Activated CD4-positive, alpha-beta T cell treated with anti-CD3 and anti-CD28 coated beads, Interleukin-2, amount 10 ng/mL, durations not matched to agents 24 days and 14 days (primary cell): ENCODE measurements around the gene ITGBL1. TPM values are rescaled to one million over a fixed set of nuclear protein-coding genes. Genes with fewer than 3 reads are reported as not detected.

Experiments
- DNase-seq: peaks from one replicate; pipeline ENCODE4 v3.0.0; 2022
- H3K27ac Mint-ChIP-seq: one replicate; pipeline ENCODE4 v1.8.0; 2022; ENCODE audit warnings: mild to moderate bottlenecking, mixed read lengths
- H3K27me3 Mint-ChIP-seq: one replicate; pipeline ENCODE4 v1.8.0; 2022; ENCODE audit warnings: mixed read lengths
- H3K36me3 Mint-ChIP-seq: one replicate; pipeline ENCODE4 v1.8.0; 2022; ENCODE audit warnings: low read depth, mild to moderate bottlenecking, mixed read lengths
- H3K4me1 Mint-ChIP-seq: one replicate; pipeline ENCODE4 v1.8.0; 2021; ENCODE audit warnings: mixed read lengths
- H3K4me3 Mint-ChIP-seq: one replicate; pipeline ENCODE4 v1.8.0; 2022; ENCODE audit warnings: mild to moderate bottlenecking, moderate library complexity, mixed read lengths
- H3K9me3 Mint-ChIP-seq: one replicate; pipeline ENCODE4 v1.8.0; 2021; ENCODE audit warnings: mixed read lengths
- intact Hi-C: fragments of 100-400 bp; cut with micrococcal nuclease; formaldehyde crosslinking; loops from one replicate; pipeline ENCODE4 v1.15.1; 2023
- total RNA-seq: library from RNA; stranded (reverse); gene quantifications from 2 replicates; pipeline ENCODE4 v1.2.3, GENCODE V29; 2022

Gene ITGBL1
- total RNA-seq, 1 donor from 2014 or later, result not detected

DNA sequence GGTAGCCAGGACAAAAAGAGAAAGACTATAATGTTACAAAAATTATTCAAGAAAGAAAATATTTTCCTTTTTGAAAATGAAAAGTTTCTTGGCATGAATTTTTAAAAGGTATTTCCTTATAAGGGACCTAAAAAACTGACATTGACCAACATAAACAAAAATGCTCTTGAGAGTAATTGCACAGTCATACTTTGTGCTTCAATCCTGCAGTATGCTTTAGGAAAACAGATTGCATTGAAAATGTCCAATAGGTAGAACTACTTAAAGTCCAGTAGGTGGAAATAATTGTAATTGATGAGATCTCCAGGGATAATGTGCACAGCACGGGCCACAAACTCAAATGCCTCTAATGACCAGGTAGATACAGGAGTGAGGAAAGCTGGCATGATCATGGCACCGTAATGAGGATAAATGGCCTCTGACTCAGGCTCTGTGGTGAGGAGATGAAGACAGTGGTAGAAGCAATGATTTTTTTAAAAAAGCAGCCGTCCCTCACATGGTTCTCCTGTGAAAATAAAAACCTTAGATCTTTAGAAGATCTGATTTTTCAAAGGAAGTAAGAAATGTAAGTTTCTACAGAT is 278.0 kb downstream of the ITGBL1 start:
- no peak for DNase-seq
- no peaks in the 10 kb centered on the region for H3K36me3 Mint-ChIP-seq
- intact Hi-C loops, result no loop called here
- H3K4me1 Mint-ChIP-seq, result no peaks in the 10 kb centered on the region
- no peak overlapping the region for H3K27ac Mint-ChIP-seq
- H3K27me3 Mint-ChIP-seq, result no peaks in the 10 kb centered on the region
- H3K9me3 Mint-ChIP-seq, result no peaks in the 10 kb centered on the region
- H3K4me3 Mint-ChIP-seq, result no peak overlapping the region

GRCh38 chr13:101736566-101736965 is 284.1 kb downstream of the ITGBL1 start:
- Mint-ChIP-seq H3K27me3 (no peaks in the 10 kb centered on the region), H3K9me3 (no peaks in the 10 kb centered on the region), H3K4me3 (no peak overlapping the region), H3K27ac (no peak overlapping the region), H3K4me1 (no peaks in the 10 kb centered on the region), H3K36me3 (no peaks in the 10 kb centered on the region)
- intact Hi-C loops, result no loop called here
- no peak for DNase-seq

DNA sequence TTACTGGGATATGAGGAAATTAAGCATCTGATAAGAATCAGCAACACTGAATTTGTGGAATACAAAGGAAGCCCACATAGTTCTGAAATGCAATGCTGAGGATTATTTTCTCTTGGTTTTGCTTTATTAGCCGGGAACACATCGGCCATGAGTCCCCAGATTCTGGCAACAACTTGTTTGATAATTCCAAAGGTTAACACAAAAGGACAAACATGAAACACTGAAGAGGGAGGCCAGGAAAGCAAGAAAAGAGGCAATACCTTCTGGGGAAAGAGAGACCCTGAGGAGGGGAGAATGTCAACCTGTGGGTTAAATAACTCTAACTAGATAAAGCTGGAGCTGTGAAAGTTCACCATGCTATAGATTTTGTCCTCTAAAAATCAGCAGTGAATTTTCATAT is 285.9 kb downstream of the ITGBL1 start:
- no peak for DNase-seq
- H3K4me3 Mint-ChIP-seq, result no peak overlapping the region
- no peaks in the 10 kb centered on the region for H3K9me3 Mint-ChIP-seq
- H3K27me3 Mint-ChIP-seq, result no peaks in the 10 kb centered on the region
- intact Hi-C loops, result no loop called here
- no peaks in the 10 kb centered on the region for H3K36me3 Mint-ChIP-seq
- no peak overlapping the region for H3K27ac Mint-ChIP-seq
- H3K4me1 Mint-ChIP-seq, result no peaks in the 10 kb centered on the region

- DNase-seq, result no peak
- Mint-ChIP-seq H3K36me3 (no peaks in the 10 kb centered on the region), H3K27me3 (no peaks in the 10 kb centered on the region), H3K4me3 (no peak overlapping the region), H3K9me3 (no peaks in the 10 kb centered on the region), H3K27ac (no peak overlapping the region), H3K4me1 (no peaks in the 10 kb centered on the region)
- intact Hi-C loops, result no loop called here
Observed at GRCh38 chr13:101739382-101740178, 287.1 kb downstream of the ITGBL1 start.

- no peak for DNase-seq
- no peaks in the 10 kb centered on the region for H3K4me1 Mint-ChIP-seq
- H3K27me3 Mint-ChIP-seq, result no peaks in the 10 kb centered on the region
- intact Hi-C loops, result no loop called here
- H3K9me3 Mint-ChIP-seq, result no peaks in the 10 kb centered on the region
- H3K27ac Mint-ChIP-seq, result no peak overlapping the region
- H3K4me3 Mint-ChIP-seq, result no peak overlapping the region
- H3K36me3 Mint-ChIP-seq, result no peaks in the 10 kb centered on the region
Observed at GRCh38 chr13:101746513-101746912, 294.0 kb downstream of the ITGBL1 start.

GRCh38 chr13:101747039-101747438 is 294.6 kb downstream of the ITGBL1 start:
- no peak overlapping the region for H3K27ac Mint-ChIP-seq
- H3K4me1 Mint-ChIP-seq, result no peaks in the 10 kb centered on the region
- H3K9me3 Mint-ChIP-seq, result no peaks in the 10 kb centered on the region
- DNase-seq, result no peak
- no peak overlapping the region for H3K4me3 Mint-ChIP-seq
- H3K27me3 Mint-ChIP-seq, result no peaks in the 10 kb centered on the region
- intact Hi-C loops, result no loop called here
- H3K36me3 Mint-ChIP-seq, result no peaks in the 10 kb centered on the region

- Mint-ChIP-seq H3K36me3 (no peaks in the 10 kb centered on the region), H3K27ac (no peak overlapping the region), H3K4me3 (no peak overlapping the region), H3K4me1 (no peaks in the 10 kb centered on the region), H3K27me3 (no peaks in the 10 kb centered on the region), H3K9me3 (no peaks in the 10 kb centered on the region)
- intact Hi-C loops, result no loop called here
- no peak for DNase-seq
Observed at GRCh38 chr13:101749584-101749983, 297.1 kb downstream of the ITGBL1 start.

DNA sequence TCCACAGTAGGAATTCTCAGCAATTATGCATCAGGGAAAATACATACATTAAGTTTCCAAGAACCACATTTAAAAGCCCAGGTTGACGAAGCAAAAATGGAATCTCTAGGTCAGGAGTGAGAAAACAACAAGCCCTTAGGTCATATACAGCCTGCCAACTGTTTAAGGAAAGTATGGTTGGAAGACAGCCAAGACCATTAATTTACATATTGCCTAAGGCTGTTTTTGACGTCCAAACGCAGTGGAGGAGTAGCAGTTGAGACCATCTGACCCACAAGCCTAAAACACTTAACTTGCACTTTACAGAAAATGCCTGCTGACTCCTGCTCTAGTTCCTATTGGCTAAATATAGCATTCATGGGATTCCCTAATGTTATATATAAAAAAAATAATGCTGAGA is 299.0 kb downstream of the ITGBL1 start:
- no peaks in the 10 kb centered on the region for H3K9me3 Mint-ChIP-seq
- H3K27ac Mint-ChIP-seq, result no peak overlapping the region
- peaks cover 2% of the 10 kb centered on the region for H3K27me3 Mint-ChIP-seq
- H3K4me1 Mint-ChIP-seq, result no peaks in the 10 kb centered on the region
- no peak overlapping the region for H3K4me3 Mint-ChIP-seq
- no peaks in the 10 kb centered on the region for H3K36me3 Mint-ChIP-seq
- no peak for DNase-seq
- intact Hi-C loops, result no loop called here

- Mint-ChIP-seq H3K27ac (no peak overlapping the region), H3K36me3 (no peaks in the 10 kb centered on the region), H3K27me3 (peaks cover 3% of the 10 kb centered on the region), H3K9me3 (no peaks in the 10 kb centered on the region), H3K4me1 (no peaks in the 10 kb centered on the region), H3K4me3 (no peak overlapping the region)
- intact Hi-C loops, result no loop called here
- DNase-seq, result no peak
Observed at GRCh38 chr13:101752432-101752831, 300.0 kb downstream of the ITGBL1 start.

GRCh38 chr13:101755228-101755887 is 302.9 kb downstream of the ITGBL1 start:
- Mint-ChIP-seq H3K4me1 (no peaks in the 10 kb centered on the region), H3K27me3 (peaks cover 3% of the 10 kb centered on the region), H3K36me3 (no peaks in the 10 kb centered on the region), H3K27ac (no peak overlapping the region), H3K4me3 (no peak overlapping the region), H3K9me3 (no peaks in the 10 kb centered on the region)
- DNase-seq, result no peak
- intact Hi-C loops, result no loop called here

- no peak overlapping the region for H3K27ac Mint-ChIP-seq
- DNase-seq, result no peak
- peaks cover 3% of the 10 kb centered on the region for H3K27me3 Mint-ChIP-seq
- H3K9me3 Mint-ChIP-seq, result no peaks in the 10 kb centered on the region
- H3K36me3 Mint-ChIP-seq, result no peaks in the 10 kb centered on the region
- no peak overlapping the region for H3K4me3 Mint-ChIP-seq
- H3K4me1 Mint-ChIP-seq, result no peaks in the 10 kb centered on the region
- intact Hi-C loops, result loop anchor here (1.0 to 2.0 kb wide), 2 partner anchors 243 to 613 kb away; no protein-coding TSS in a partner anchor
Observed at GRCh38 chr13:101757446-101758039, 305.1 kb downstream of the ITGBL1 start.

- Mint-ChIP-seq H3K4me3 (no peak overlapping the region), H3K27me3 (no peaks in the 10 kb centered on the region), H3K4me1 (no peaks in the 10 kb centered on the region), H3K9me3 (no peaks in the 10 kb centered on the region), H3K27ac (no peak overlapping the region), H3K36me3 (no peaks in the 10 kb centered on the region)
- DNase-seq, result no peak
- intact Hi-C loops, result no loop called here
Observed at GRCh38 chr13:101763191-101763590, 310.7 kb downstream of the ITGBL1 start.
